ENCODE results near the gene CTNNA1. TPM values are rescaled to one million over a fixed set of nuclear protein-coding genes. Genes with fewer than 3 reads are reported as not detected.

The CTNNA1 gene
- total RNA-seq, 1 donor from 2014 or later, result 331 TPM

- TF ChIP-seq CTCF (conservative IDR thresholded peaks at IDR 0.05; ENCODE audit: low read depth, low read length), result no peak
- no peak for DNase-seq (ENCODE audit: low read depth)
These were observed 197.3 kb downstream of the CTNNA1 start for GRCh38 chr5:138950421-138951031.

DNA sequence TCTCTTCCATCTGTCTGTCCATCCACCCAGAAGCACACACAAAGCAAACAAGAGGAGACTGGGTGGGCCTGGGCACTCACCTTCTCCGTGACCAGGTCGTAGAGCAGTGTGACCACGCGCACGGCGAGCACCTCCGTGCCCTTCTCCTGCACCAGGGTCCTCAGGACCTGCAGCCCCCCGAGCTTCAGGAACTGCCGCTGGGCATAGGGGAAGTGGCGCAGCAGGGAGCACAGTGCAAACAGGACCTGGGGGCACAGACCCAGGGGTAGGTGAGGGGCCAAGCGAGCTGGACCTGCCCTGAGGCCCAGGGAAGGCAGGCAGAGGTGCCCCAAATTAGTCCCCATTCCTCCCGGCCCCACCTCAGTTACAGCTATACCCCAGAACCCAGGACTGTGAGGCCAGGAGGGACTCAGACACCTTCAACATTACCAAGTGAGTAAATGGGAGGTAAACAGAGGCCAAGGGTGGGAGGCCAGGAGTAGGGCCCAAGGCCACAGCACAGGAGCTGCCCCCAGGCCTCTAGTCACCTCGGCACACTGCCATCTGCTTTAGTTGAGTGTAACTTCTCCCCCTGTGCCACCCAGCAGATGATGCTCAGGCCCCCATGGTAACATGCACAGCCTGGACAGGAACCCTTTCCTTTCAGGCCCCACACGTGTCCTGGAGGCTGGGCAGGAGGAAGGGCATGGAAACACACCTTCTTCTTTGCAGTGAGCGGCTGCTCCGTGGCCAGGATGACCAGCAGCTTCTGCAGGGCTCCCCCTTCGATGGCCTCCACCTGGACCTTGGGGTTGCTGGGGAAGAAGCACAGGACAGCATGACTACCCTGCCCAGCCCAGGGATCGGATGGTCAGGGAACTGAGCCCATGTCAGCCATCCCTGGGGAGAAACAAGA is 198.1 kb downstream of the CTNNA1 start:
- DNase-seq (ENCODE audit: low read depth), result no peak
- no peak for TF ChIP-seq CTCF (conservative IDR thresholded peaks at IDR 0.05; ENCODE audit: low read depth, low read length)
- no peak overlapping the region for H3K4me3 ChIP-seq (ENCODE audit: low read depth, low read length)

More at GRCh38 chr5:138950421-138951031, 197.3 kb downstream of the CTNNA1 start:
- H3K4me3 ChIP-seq (ENCODE audit: low read depth, low read length), result no peak overlapping the region

DNA sequence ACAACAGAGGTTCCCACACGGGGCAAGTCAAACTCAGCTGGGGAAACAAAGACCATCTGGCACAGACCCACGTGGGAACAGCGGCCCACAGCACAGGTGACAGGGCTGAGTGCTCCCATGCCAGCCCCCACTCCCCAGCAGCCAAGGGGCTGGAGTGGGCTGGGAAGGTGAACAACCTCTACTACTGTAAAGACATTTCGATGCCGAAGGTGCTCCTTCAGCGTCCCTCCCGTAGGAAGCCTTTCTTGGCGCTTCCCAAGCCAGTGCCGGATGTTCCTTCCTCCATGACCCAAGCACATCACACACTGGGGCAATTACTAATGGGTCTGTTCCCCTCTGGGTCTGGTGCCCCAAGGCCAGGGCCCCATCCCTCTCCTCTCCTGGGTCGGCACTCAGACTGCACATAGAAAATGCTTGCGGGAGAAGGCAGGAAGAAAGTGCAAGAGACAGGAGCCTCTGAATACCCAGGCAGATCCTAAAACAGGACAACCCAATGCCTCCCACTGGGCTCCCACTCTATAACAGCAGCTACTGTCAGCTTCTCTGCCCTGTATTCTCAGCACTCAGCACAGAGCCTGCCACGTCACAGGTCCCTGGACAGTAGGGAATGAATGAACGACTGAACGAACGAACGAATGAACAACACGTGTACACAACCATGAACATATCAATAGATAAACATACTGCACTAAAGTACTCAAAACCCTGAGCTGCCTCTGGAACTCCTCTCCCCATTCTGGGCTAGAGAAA is 198.9 kb downstream of the CTNNA1 start:
- no peak for DNase-seq (ENCODE audit: low read depth)
- TF ChIP-seq CTCF (conservative IDR thresholded peaks at IDR 0.05; ENCODE audit: low read depth, low read length), result no peak
- H3K4me3 ChIP-seq (ENCODE audit: low read depth, low read length), result no peak overlapping the region

GRCh38 chr5:138952962-138953361 is 199.7 kb downstream of the CTNNA1 start:
- TF ChIP-seq CTCF (conservative IDR thresholded peaks at IDR 0.05; ENCODE audit: low read depth, low read length), result no peak
- H3K4me3 ChIP-seq (ENCODE audit: low read depth, low read length), result no peak overlapping the region
- DNase-seq (ENCODE audit: low read depth), result no peak

GRCh38 chr5:138953387-138954256 is 200.4 kb downstream of the CTNNA1 start:
- no peak for TF ChIP-seq CTCF (conservative IDR thresholded peaks at IDR 0.05; ENCODE audit: low read depth, low read length)
- no peak for DNase-seq (ENCODE audit: low read depth)
- H3K4me3 ChIP-seq (ENCODE audit: low read depth, low read length), result no peak overlapping the region

Measured in epithelial cell of proximal tubule (primary cell).